Stimulated activated CD8-positive, alpha-beta memory T cell treated with anti-CD3 and anti-CD28 coated beads, Interleukin-7, amount 100 ng/mL, for 1 hour (primary cell): Measurements from ENCODE around the gene CAPS2.

Experiments
- DNase-seq, 2 donors: peaks; one replicate each; pipeline ENCODE4 v3.0.0-alpha.2; 2020; ENCODE audit warnings: low read depth in 2 of 2

Gene CAPS2

GRCh38 chr12:75305412-75306332, 24.5 kb downstream of the CAPS2 start:
- DNase-seq, result no peak

GRCh38 chr12:75302781-75303180, 27.3 kb downstream of the CAPS2 start:
- DNase-seq, result no peak

- no peak for DNase-seq
Observed at GRCh38 chr12:75302225-75302624, 27.9 kb downstream of the CAPS2 start.

GRCh38 chr12:75294797-75295196, 35.3 kb downstream of the CAPS2 start:
- DNase-seq, result no peak

GRCh38 chr12:75294336-75294735, 35.8 kb downstream of the CAPS2 start:
- DNase-seq, result no peak

GRCh38 chr12:75291014-75291413, 39.1 kb downstream of the CAPS2 start:
- DNase-seq, result no peak

- no peak for DNase-seq
Observed at GRCh38 chr12:75289753-75290152, 40.4 kb downstream of the CAPS2 start.

GRCh38 chr12:75288860-75289259, 41.3 kb downstream of the CAPS2 start:
- DNase-seq, result no peak

GRCh38 chr12:75275702-75276101, 54.4 kb downstream of the CAPS2 start:
- no peak for DNase-seq

GRCh38 chr12:75271576-75271975, 58.5 kb downstream of the CAPS2 start:
- no peak for DNase-seq

- no peak for DNase-seq
Observed at GRCh38 chr12:75270157-75270556, 60.0 kb downstream of the CAPS2 start.

- DNase-seq, result no peak
Observed at GRCh38 chr12:75269209-75269608, 60.9 kb downstream of the CAPS2 start.

GRCh38 chr12:75260316-75260715, 69.8 kb downstream of the CAPS2 start:
- no peak for DNase-seq

- no peak for DNase-seq
Observed at GRCh38 chr12:75259143-75259542, 71.0 kb downstream of the CAPS2 start.

- DNase-seq, result no peak
Observed at GRCh38 chr12:75257510-75257909, 72.6 kb downstream of the CAPS2 start.

- DNase-seq, result no peak
Observed at GRCh38 chr12:75245108-75245507, 85.0 kb downstream of the CAPS2 start.

GRCh38 chr12:75239987-75240386, 90.1 kb downstream of the CAPS2 start:
- no peak for DNase-seq

- no peak for DNase-seq
Observed at GRCh38 chr12:75236206-75236605, 93.9 kb downstream of the CAPS2 start.

- DNase-seq, result no peak
Observed at GRCh38 chr12:75227132-75227531, 103.0 kb downstream of the CAPS2 start.
